HG03354 (cell line): ENCODE data around the gene HILPDA.

Experiments used
- ATAC-seq: cut with Tn5 transposase; IDR thresholded peaks from one replicate; pipeline ENCODE4 v1.9.1; 2021; ENCODE audit warnings: mild to moderate bottlenecking; ENCODE audit not compliant: unreplicated experiment, poor library complexity, severe bottlenecking

HILPDA gene

GRCh38 chr7:128455543-128456254, at the start of gene HILPDA:
HILPDA (plus strand) TSS chr7:128455878; CDS start chr7:128457269, 1,391 bp downstream.
- peak; percentile 88 for ATAC-seq

- ATAC-seq: no peak
Measured at GRCh38 chr7:128406314-128407232, 49.1 kb upstream of the HILPDA start.

GRCh38 chr7:128407233-128407589, 48.5 kb upstream of the HILPDA start:
- ATAC-seq: no peak

GRCh38 chr7:128407751-128408708, 47.6 kb upstream of the HILPDA start:
- ATAC-seq: no peak

- no peak for ATAC-seq
Measured at GRCh38 chr7:128408709-128409595, 46.7 kb upstream of the HILPDA start.

GRCh38 chr7:128409596-128410450, 45.9 kb upstream of the HILPDA start, which contains the start of gene IMPDH1:
IMPDH1 (minus strand) TSS chr7:128409982; CDS start chr7:128409901, 81 bp downstream.
- ATAC-seq: peak; percentile 81

- no peak for ATAC-seq
Measured at GRCh38 chr7:128410451-128410753, 45.3 kb upstream of the HILPDA start.

- ATAC-seq: no peak
Measured at GRCh38 chr7:128415217-128415785, 40.4 kb upstream of the HILPDA start.

- no peak for ATAC-seq
Measured at GRCh38 chr7:128417071-128417470, 38.6 kb upstream of the HILPDA start.

- ATAC-seq: no peak
Measured at GRCh38 chr7:128419257-128419656, 36.4 kb upstream of the HILPDA start.

- ATAC-seq: no peak
Measured at GRCh38 chr7:128420773-128421172, 34.9 kb upstream of the HILPDA start.

- no peak for ATAC-seq
Measured at GRCh38 chr7:128421384-128421783, 34.3 kb upstream of the HILPDA start.

GRCh38 chr7:128422037-128422436, 33.6 kb upstream of the HILPDA start:
- ATAC-seq: no peak

GRCh38 chr7:128422842-128423241, 32.8 kb upstream of the HILPDA start:
- ATAC-seq: no peak

- ATAC-seq: no peak
Measured at GRCh38 chr7:128424686-128425275, 30.9 kb upstream of the HILPDA start.

GRCh38 chr7:128425850-128426249, 29.8 kb upstream of the HILPDA start:
- peak; percentile 58 for ATAC-seq

GRCh38 chr7:128427289-128427891, 28.3 kb upstream of the HILPDA start:
- ATAC-seq: no peak
